Activated CD8-positive, alpha-beta memory T cell treated with anti-CD3 and anti-CD28 coated beads, Interleukin-2, amount 50 U/mL, for 48 hours (primary cell): ENCODE results near the gene TIMP2.
"Not testable (repeated sequence)": the region's sequence is repeated elsewhere in the genome, so short reads cannot be mapped to it uniquely, and the experiment has no call there.

Source experiments
- DNase-seq: peaks from one replicate; pipeline ENCODE4 v3.0.0-alpha.2; 2020

Gene TIMP2

DNA sequence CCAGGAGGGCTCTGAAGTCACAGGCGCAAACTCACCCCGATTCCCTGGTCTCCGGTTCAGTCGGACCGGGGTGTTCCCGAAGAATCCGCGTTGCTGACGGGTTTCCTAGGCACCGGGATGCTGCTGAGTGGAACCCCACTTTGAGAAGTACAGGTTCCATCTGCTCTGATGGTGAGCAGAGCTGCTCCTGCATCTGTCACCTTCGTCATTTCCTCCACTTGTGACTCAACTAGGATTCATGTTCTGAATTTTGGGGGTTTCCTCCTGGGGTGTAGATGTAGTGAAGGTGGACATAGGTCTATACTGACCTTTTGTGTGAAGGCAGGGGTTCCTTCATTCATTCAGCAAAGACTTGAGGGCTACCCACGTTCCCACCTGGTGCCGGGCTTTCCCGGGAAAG, 29.5 kb upstream of the TIMP2 start:
- DNase-seq, result no peak

DNA sequence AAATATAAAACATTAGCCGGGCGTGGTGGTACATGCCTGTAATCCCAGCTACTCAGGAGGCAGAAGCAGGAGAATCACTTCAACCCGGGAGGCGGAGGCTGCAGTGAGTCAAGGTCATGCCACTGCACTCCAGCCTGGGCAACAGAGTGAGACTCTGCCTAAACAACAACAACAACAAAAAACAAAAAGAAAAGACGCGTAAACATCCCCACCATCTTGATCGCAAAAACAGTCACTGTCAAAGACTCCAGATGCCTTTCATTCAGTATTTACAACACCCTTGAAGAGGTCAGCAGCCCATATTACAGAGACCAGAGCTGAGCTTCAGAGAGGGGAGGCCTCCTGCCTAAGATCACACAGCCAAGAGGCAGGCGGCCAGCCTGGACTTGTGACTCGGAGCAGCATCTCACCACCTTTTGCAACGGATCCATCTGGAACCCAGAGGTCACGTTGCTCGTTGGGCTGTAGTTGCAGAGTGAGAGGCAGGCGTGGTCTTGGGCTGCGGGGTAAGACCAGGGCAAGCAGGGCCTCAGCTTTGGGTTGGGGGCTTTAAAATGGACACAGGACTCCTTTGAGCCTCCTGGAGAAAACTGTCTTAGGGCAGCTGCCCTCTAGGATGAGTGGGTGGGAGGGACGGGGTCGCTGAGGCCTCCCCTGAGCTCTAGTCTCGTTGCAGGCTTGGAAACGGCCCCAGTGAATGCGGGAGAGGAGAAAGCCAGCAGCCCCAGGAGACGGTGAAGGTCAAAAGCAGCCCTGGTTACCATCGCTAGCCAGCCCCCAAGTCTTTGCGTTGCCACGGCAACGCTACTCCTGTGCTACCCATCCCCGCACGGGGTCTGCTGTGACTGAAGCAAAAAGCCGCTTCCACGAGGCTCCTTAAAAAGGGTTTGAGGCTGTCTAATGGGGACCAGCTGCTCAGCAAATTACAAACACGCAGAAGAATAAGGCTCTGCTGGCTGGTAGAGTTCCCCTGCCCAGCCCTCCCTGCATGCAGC, 28.5 kb upstream of the TIMP2 start:
- DNase-seq, result no peak

DNA sequence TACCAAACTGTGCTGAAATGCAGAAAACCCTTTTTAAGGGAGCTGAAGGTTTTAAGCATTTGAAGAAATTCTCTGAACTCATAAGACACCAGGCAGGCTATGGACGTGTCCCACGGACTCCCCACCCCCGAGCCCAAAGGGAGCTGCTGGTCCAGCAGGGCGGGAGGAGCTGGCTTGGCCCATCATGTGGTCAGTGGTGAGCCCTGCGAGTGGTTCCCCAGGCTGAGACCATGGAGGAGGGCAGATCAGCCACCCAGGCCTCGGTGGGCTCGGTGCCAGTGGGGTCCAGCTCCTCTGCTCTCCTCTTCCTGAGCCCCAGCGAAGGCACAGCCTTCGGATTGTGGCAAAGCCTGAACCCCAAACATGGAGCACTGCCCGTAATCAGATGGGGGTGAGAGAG, 27.5 kb upstream of the TIMP2 start:
- no peak for DNase-seq

DNA sequence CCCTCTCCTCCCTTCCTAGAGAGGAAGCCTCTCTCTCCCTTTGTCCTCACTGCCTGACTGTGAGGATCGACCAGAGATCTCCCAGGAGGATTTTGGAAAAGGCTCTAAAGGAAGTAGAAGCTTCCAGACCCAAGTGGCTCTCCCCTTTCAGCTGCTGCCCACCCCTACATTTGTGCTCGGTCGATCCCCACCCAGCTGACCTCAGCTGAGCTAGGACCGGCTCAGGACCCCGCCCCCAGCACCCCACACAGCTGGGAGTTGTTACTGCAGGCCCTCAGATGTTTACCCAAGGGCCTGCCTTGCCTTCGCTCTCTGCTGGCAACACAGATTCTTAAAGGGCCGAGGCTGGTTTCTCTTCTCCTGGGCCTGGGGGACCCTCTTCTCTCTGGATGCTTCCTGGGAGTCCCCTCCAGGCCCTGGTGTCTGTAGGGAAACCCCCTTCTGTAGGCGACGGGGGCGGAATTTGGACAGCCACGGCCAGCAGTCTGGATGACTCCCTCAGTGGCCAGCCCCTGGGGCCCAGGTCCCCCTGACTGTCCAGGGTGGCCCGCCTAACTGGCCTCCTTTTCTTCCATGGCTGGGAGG, 26.9 kb upstream of the TIMP2 start:
- no peak for DNase-seq

DNA sequence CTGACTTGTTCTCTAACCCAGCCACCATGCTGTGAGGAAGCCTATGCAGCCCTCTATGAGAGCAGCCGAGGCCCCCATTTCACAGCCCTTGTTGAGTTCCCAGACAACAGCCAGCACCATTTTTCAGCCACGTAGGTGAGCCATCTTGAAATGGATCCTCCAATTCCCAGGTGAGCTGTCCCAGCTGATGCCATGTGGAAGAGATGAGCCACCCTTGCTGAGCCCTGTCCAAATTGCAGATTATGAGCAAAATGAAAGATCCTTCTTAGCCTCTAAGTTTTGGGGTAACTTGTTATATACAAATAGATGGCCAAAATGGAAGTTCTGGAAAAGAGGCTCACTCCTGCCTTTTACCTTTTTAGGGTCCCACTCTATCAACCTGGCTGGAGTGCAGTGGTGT, 25.7 kb upstream of the TIMP2 start:
- no peak for DNase-seq

DNA sequence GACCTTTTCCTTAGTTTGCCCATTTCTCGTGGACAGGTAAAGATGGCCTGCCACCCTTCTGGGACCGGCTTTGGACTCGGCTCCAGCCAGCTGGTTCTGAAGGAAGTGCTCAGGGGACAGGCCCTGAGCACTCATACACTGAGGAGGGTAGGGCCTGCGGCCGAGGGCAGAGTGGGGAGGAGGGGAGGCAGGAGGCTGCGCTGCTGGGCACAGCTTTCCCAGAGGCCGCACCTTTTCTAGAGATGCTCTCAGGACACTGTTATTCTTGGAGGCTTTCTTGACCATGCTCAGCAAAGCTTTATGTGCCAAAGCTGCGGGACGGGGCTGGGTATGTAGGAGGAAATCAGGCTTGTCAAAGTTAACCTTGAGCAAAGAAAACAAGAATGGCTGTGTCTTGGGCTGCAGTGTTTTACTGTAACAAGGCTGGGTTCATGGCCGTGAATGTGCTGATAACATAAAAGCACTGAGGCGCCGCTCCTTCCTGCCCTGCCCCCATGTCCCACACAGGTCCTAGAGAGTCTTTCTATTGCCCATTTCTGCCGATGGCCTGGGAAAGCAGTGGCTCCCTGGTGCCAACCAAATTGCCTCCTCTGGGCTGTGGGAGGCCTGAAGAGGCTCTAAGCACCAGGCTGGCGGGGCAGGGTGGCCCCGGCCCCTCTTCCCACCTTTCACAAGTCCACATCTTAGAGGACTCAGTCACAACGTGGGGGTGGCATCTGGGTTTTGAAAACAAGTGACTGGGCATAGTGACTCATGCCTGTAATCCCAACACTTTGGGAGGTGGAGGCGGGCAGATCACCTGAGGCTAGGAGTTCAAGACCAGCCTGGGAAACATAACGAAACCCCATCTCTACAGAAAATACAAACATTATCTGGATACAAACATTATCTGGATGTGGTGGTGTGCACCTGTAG, 22.3 kb upstream of the TIMP2 start:
- no peak for DNase-seq

DNA sequence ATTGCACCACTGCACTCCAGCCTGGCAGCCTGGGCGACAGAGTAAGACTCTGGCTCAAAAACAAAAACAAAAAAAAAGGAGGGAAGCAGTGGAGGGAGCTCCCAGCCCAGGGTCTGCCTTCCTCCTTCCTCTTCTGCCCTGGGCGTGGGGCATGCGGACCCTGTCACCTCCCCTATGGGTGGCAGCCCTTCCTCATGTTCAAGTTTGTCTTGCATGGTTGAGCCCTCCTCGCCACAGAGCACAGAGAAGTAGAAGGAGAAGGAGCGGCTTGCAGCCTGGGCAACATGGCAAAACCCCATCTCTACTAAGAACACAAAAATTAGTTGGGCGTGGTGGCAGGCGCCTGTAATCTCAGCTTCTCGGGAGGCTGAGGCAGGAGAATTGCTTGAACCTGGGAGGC, 21.4 kb upstream of the TIMP2 start:
- no peak for DNase-seq

DNA sequence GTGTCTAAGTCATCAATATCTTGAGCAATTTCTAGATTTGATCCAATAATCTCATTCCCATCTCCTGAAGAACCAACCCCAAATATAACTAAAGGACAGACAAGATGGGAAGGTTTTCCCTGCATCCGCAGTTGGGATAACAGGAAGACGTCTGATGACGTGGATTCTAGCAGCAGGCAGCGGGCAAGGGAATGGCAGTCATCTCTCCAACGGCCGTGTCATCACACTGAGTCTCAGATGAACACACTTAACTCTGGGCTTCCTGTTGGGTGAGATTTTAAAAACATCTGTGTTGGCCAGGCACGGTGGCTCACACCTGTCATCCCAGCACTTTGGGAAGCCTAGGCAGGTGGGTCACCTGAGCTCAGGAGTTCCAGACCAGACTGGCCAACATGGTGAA, 20.9 kb upstream of the TIMP2 start:
- no peak for DNase-seq

DNA sequence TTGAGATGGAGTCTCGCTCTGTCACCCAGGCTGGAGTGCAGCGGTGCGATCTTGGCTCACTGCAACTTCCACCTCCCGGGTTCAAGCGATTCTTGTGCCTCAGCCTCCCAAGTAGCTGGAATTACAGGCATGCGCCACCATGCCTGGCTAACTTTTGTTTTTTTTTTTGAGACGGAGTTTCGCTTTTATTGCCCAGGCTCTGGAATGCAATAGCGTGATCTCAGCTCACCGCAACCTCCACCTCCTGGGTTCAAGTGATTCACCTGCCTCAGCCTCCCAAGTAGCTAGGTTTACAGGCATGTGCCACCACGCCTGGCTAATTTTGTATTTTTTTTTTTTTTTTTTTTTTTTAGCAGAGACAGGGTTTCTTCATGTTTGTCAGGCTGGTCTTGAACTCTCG, 20.3 kb upstream of the TIMP2 start:
- not testable (repeated sequence) for DNase-seq

DNA sequence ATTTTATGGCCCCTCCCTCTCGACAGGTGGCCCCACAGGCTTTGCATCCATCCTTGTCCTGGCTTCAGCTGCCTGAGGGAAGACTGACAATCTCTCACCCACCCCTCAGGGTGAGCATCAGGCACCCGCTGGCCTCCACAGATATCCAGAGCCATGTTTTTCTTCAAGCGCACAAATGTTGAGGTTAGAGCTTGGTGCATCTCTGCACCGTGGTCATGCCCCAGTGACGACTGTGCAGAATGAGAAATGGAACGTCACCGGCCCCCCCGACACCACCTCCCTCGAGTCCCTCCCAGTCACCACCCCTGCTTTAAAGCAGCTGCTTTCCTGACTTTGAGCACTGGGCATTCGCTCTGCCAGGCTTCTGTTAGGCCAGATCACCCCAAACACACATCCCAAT, 19.8 kb upstream of the TIMP2 start:
- DNase-seq, result no peak

DNA sequence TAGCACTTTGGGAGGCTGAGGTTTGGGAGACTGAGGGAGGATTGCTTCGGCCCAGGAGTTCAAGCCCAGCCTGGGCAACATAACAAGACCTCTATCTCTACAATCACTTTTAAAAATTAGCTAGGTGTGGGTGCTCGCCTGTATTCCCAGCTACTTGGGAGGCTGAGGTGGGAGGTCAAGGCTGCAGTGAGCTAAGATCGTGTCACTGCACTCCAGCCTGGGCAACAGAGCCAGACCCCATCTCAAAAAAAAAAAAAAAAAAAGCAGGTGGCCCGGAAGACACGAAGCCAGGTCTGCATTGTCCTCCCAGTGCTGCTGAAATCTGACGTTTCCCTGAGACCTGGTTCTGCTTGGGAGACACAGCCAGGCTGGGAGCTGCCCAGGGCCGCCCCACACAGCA, 18.8 kb upstream of the TIMP2 start:
- no peak for DNase-seq

DNA sequence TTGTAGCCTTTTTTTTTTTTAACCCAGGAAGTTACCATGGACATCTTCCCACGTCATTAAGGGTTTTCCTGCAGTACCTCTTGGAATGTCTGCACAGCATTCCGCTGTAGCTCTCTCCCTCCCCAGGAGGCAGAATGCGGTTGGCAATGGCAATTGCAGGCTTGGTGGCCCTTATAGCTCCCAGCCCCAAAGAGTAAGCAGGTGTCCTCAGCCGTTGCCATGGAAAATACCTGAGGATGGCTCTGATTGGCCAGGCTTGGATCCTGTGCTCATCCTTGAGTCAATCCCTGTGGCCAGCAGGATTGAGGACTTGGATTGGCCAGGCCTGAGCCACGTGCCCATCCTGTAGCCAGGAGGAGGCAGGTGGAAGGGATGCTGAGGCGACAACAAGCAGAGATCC, 15.5 kb upstream of the TIMP2 start:
- DNase-seq, result no peak

DNA sequence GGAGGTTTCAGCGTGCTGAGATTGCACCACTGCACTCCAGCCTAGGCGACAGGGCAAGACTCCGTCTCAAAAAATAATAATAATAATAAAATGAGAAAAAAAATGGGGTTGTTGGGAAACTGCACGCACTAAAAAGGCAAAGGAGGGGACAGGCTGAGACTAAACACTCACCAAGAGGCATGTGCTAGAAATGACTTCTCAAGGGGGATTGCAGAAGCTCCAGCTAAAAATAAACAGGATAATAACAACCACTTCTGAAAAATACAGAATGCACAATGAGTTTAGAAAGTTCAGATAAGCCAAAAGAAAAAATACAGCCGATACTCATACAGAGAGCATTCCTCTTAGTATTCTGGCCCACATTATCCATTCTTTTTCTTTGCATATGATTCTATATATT, 15.1 kb upstream of the TIMP2 start:
- DNase-seq, result no peak

DNA sequence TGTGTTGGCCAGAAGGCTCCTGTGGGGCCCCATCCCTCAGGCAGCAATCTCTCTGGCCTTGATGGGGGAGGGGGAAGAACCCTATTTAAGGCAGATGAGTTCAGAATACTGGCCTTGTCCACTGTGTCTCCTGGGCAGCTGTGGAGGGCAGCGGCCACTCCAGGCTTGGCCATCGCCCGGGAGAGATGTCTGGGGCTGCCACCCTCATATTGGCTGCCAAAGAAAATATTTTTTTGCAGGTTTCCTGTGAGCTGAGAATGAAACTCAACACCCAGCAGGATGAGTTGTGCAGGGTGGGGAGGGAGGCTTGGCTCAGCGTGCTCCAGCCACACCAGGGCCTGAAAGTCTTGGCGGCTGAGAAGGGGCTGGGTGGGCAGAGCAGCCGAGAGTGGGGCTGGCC, 14.4 kb upstream of the TIMP2 start:
- no peak for DNase-seq

DNA sequence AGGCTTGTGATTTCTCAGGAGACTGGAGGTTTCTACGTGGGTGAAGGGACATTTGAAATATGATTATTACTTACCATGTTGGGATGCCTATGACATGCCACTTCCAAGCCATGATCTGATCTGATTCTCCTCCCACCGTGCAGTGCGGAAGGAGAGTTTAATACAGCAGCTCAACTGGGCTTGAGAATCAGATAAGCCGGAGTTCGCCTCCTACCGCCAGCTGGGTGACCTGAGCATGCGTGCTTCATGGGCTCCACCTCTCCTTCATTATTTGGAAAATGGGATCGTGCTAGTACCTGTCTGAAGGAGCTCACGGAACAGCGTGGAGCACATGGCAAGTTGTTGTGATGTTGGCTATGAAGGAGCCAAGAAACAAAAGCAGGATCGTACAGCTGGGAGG, 12.4 kb upstream of the TIMP2 start:
- no peak for DNase-seq

DNA sequence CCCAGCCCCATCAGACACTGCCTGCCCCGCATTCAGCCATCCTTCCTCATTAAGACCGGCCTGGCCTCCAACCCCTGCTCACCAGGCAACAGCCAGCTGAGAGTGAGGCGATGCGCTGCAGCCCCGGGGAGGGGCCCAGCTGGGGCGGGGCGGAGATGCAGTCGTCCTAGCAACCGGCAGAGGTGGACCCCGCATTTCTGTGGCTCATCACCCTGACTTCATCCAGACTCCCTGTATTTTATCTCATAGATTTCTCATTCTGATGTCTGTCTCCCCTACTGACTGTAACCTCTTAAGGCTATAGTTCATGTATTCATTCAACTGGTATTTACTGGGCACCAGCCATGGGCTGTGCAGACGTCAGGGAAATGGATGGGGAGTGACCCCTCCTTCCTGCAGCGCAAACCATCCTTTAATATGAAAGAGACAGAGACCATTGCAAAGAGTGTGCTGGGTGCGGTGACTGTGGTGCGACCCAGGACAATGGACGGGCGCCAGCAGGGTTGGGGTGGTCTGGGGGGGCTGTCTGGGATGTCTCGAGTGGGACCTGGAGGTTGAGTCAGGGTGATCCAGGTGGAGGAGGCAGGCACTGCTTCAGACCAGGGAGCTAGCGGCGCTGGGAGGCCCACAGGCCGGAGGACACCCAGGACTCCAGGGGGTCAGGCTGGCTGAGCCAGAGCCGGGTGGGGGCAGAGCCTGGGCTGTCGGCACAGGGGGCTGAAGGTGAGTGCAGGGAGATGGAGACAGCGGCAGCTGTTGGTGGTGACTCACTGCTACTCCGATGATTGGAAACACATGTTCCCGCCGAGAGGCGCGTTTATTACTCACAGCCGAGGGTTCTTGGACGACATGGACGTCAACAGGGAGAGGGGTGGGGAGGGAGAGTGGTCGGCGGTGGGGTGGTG, 10.5 kb upstream of the TIMP2 start:
- no peak for DNase-seq

DNA sequence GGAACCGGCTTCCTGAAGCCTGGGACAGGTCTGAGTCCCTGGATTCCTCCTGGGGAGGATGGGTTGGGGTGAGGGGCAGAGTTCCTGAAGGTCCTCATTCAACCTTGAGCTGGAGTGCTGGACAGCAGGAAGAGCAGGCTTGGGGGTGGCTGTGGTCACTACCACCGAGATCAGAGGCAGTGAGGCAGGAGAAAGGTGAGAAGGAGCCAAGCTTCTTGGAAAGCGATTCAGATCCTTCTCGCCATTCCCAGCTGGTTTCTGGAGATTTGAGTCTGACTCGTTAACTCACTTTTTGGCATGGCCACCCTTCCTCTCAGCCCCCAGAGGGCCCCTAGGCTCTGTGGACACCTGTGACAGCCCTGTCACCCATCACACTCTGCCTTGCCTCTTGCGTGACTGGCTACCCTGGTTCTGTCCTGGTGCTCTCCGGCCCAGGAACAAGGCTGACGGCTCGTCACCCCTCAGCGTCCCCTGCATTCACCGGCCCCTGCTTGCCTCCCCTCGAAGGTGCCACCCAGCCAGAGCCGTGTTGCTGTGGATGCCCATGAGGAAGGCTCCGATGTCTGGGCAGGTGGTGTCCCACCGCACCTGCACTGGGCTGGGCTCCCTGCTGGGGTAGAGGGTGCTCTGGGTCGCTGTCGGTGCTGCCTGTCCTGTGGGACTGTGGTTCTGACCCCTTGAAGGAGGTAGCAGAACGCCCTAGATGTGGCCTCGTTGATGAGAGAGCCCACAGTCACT, 9.7 kb upstream of the TIMP2 start:
- no peak for DNase-seq

DNA sequence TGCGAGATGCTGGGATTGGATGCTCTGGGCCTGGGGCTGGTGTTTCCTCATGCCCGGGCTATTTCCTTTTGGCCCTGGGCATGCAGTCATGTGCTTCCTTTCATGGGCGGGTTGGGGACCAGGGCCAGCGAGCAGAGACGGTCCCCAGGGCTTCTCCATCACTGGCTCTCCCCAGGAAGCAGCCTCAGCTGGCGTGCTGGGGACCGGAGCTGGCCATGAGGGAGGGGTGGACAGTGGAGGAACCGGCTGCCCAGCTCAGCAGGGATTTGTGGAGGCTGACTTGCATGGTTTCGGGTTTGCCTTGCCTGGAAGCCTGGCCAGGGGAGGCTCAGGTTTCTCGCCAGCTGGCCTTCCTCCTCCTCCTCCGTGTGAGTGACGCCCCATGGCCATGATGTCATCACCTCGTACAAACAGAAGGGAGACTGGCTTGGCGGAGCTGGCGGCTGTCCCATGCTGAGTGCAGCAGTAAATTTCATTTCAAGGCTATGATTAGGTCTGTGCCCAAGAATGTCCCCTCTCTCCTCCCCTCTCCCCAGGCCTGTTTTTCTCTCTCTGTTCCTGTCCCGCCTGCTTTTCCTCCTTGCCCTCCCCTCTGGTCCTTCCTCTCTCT, 8.9 kb upstream of the TIMP2 start:
- no peak for DNase-seq

DNA sequence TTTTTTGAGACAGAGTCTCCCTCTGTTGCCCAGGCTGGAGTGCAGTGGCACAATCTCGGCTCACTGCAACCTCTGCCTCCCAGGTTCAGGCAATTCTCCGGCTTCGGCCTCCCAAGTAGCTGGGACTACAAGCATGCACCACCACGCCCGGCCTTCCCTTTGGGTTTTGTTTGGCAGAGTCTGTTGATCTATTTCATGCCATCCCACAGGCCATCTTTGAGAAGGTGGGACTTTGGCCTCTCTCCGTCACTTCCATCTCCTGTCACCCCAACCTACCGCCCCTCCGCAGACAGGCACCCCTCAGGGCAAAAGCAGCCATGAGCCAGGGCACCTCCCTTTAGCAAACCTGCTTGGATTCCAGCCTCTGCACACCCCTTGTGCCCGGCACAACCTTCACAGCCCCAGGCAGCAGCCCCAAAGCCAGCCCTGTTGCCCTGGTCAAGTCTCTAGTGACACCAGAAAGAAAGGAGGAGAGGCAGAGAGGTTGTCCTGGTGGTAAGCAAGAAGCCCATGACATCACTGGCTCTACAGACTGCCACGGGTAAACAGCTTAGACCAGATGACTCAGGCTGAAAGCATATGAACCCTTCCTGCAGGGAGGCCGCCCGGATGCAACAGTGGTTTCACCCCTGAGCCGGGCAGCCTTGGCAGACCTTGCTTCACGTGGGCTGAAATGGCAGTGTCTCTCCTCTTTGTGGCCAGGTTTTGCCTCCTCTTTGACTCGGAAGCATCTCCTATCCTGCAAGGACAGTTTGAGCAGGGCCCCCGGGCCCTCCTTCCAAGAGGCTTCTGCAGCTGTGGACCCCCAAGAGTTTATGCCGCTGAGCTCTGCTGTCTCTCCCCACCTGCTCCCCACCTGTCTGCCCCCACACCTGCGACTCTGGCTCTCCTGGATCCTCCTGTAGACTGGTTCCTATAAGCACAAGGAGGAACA, 8.1 kb upstream of the TIMP2 start:
- DNase-seq, result peak; percentile 65
